CD4-positive, CD25-positive, alpha-beta regulatory T cell (primary cell): ENCODE results near the gene GPATCH3. TPM values are rescaled to one million over a fixed set of nuclear protein-coding genes. Genes with fewer than 3 reads are reported as not detected.
"Not testable (repeated sequence)": the region's sequence is repeated elsewhere in the genome, so short reads cannot be mapped to it uniquely, and the experiment has no call there.

Source experiments
- ATAC-seq, 2 donors: fragments of 150-1000 bp; cut with Tn5 transposase; one replicate each; pipeline ENCODE4 v1.10.0; 2021; ENCODE audit warnings: low read depth in 2 of 2, moderate number of reproducible peaks in 2 of 2, moderate library complexity in 1 of 2
- DNase-seq, 3 donors: peaks; one replicate each; pipeline versions ENCODE4 v3.0.0 to v3.0.0-alpha.2; 2012 to 2022; ENCODE audit warnings: mixed read lengths in 1 of 3
- H3K27ac ChIP-seq: one replicate; pipeline ENCODE4 v1.7.0; 2013; ENCODE audit warnings: mild to moderate bottlenecking, low read length; ENCODE audit not compliant: insufficient read depth, poor library complexity, severe bottlenecking
- H3K27me3 ChIP-seq: one replicate; pipeline ENCODE4 v1.7.0; 2013; ENCODE audit warnings: low read length; ENCODE audit not compliant: control insufficient read depth, insufficient read depth
- H3K36me3 ChIP-seq: one replicate; pipeline ENCODE4 v1.7.0; 2013; ENCODE audit warnings: mild to moderate bottlenecking, low read length, moderate library complexity; ENCODE audit not compliant: control insufficient read depth, insufficient read depth
- H3K4me1 ChIP-seq: 2 replicates; pipeline ENCODE4 v1.7.0; 2013; ENCODE audit warnings: mild to moderate bottlenecking, low read length; ENCODE audit not compliant: insufficient read depth, control insufficient read depth, poor library complexity, severe bottlenecking
- H3K4me3 ChIP-seq: one replicate; pipeline ENCODE4 v1.7.0; 2013; ENCODE audit warnings: low read depth, mild to moderate bottlenecking, low read length, moderate library complexity
- H3K9me3 ChIP-seq, 2 experiments: 1 replicate in 1 of 2; 2 replicates in 1 of 2; pipeline ENCODE4 v1.7.0; 2013; ENCODE audit warnings: low read length in 2 of 2, mild to moderate bottlenecking in 1 of 2, moderate library complexity in 1 of 2; ENCODE audit not compliant: control insufficient read depth in 2 of 2
- H3K27ac Mint-ChIP-seq, 3 donors: one replicate each; pipeline ENCODE4 v1.8.0; 2020 to 2022; ENCODE audit warnings: mild to moderate bottlenecking in 3 of 3, mixed read lengths in 3 of 3, moderate library complexity in 2 of 3
- H3K27me3 Mint-ChIP-seq: one replicate; pipeline ENCODE4 v1.8.0; 2022; ENCODE audit warnings: mild to moderate bottlenecking, mixed read lengths
- H3K36me3 Mint-ChIP-seq: one replicate; pipeline ENCODE4 v1.8.0; 2020; ENCODE audit warnings: mixed read lengths
- H3K4me1 Mint-ChIP-seq, 4 donors: one replicate each; pipeline ENCODE4 v1.8.0; 2020 to 2022; ENCODE audit warnings: mixed read lengths in 4 of 4, mild to moderate bottlenecking in 1 of 4
- H3K4me3 Mint-ChIP-seq, 4 donors: one replicate each; pipeline ENCODE4 v1.8.0; 2020 to 2022; ENCODE audit warnings: mild to moderate bottlenecking in 4 of 4, mixed read lengths in 4 of 4, moderate library complexity in 3 of 4
- H3K9me3 Mint-ChIP-seq, 7 donors: one replicate each; pipeline ENCODE4 v1.8.0; 2020 to 2022; ENCODE audit warnings: mixed read lengths in 7 of 7, mild to moderate bottlenecking in 3 of 7, moderate library complexity in 2 of 7
- polyA plus RNA-seq, 4 donors: library from polyadenylated mRNA; unstranded; fragments of 300-500 nt; fragmentation: Illumina TruSeq; gene quantifications; one replicate each; pipeline ENCODE4 v1.2.3, GENCODE V29; 2021
- total RNA-seq: library from RNA; stranded (reverse); gene quantifications from one replicate; pipeline ENCODE4 v1.2.3, GENCODE V29; 2022

GPATCH3 gene
- total RNA-seq, result 26.7 TPM
- 10 to 100 TPM; 14.0 to 19.0 (median 17.6) TPM for polyA plus RNA-seq

- Mint-ChIP-seq H3K36me3 (peaks cover 9% of the 10 kb centered on the region), H3K27me3 (no peaks in the 10 kb centered on the region), H3K27ac (peak within 1 kb of the TSS; percentile 94 to 100 (median 98)), H3K4me1 (peaks cover 12 to 52% (median 26%) of the 10 kb centered on the region in 4 donors), H3K4me3 (peak within 1 kb of the TSS; percentile 95 to 99 (median 98)), H3K9me3 (no peaks in the 10 kb centered on the region)
- Histone ChIP-seq H3K9me3 (no peaks in the 10 kb centered on the region), H3K4me3 (peak within 1 kb of the TSS; percentile 96), H3K36me3 (peaks cover 18% of the 10 kb centered on the region), H3K27ac (peak within 1 kb of the TSS; percentile 86), H3K4me1 (peaks cover 21% of the 10 kb centered on the region), H3K27me3 (no peaks in the 10 kb centered on the region)
- DNase-seq (peak; percentile 86 to 93 (median 87)), ATAC-seq (peak; percentile 86 to 90)
Observed at GRCh38 chr1:26900001-26900814, at the start of gene GPATCH3. Gene GPATCH3 (minus strand): TSS chr1:26900467. CDS start chr1:26900442, 25 bp downstream.

- Mint-ChIP-seq H3K27me3 (no peaks in the 10 kb centered on the region), H3K27ac (peak overlapping the region in 1 of 3 donors; percentile 74), H3K36me3 (peaks cover 24% of the 10 kb centered on the region), H3K4me1 (peaks cover 0 to 3% (median 1%) of the 10 kb centered on the region in 4 donors), H3K9me3 (peaks cover 0 to 2% (median 0%) of the 10 kb centered on the region in 7 donors), H3K4me3 (no peak overlapping the region)
- no peak for DNase-seq
- no peak for ATAC-seq
- Histone ChIP-seq H3K4me3 (no peak overlapping the region), H3K36me3 (peaks cover 18% of the 10 kb centered on the region), H3K27ac (no peak overlapping the region), H3K27me3 (no peaks in the 10 kb centered on the region), H3K9me3 (no peaks in the 10 kb centered on the region), H3K4me1 (no peaks in the 10 kb centered on the region)
Observed at GRCh38 chr1:26949926-26950319, 49.7 kb upstream of the GPATCH3 start.

- DNase-seq (no peak), ATAC-seq (no peak)
- H3K27ac ChIP-seq, result no peak overlapping the region
- no peaks in the 10 kb centered on the region for H3K9me3 ChIP-seq
- no peaks in the 10 kb centered on the region for H3K27me3 ChIP-seq
- no peak overlapping the region for H3K4me3 ChIP-seq
- peaks cover 22% of the 10 kb centered on the region for H3K36me3 ChIP-seq
- peaks cover 0 to 2% (median 0%) of the 10 kb centered on the region in 7 donors for H3K9me3 Mint-ChIP-seq
- H3K27ac Mint-ChIP-seq, result peak overlapping the region; percentile 12 to 74 (median 46)
- no peak overlapping the region for H3K4me3 Mint-ChIP-seq
- H3K27me3 Mint-ChIP-seq, result no peaks in the 10 kb centered on the region
- no peaks in the 10 kb centered on the region for H3K4me1 ChIP-seq
- peaks cover 26% of the 10 kb centered on the region for H3K36me3 Mint-ChIP-seq
- peaks cover 0 to 3% (median 1%) of the 10 kb centered on the region in 4 donors for H3K4me1 Mint-ChIP-seq
Observed at GRCh38 chr1:26949266-26949925, 49.1 kb upstream of the GPATCH3 start.

GRCh38 chr1:26948725-26949057 lies 48.4 kb upstream of the GPATCH3 start:
- H3K36me3 ChIP-seq, result peaks cover 26% of the 10 kb centered on the region
- not testable (repeated sequence) for H3K27me3 ChIP-seq, H3K27me3 Mint-ChIP-seq, H3K27ac Mint-ChIP-seq, H3K9me3 ChIP-seq, H3K4me1 ChIP-seq, H3K27ac ChIP-seq, DNase-seq, H3K4me3 ChIP-seq, H3K4me3 Mint-ChIP-seq, H3K9me3 Mint-ChIP-seq, H3K4me1 Mint-ChIP-seq, ATAC-seq
- peaks cover 27% of the 10 kb centered on the region for H3K36me3 Mint-ChIP-seq

- Mint-ChIP-seq H3K4me3 (no peak overlapping the region), H3K27ac (no peak overlapping the region), H3K9me3 (peaks cover 0 to 2% (median 0%) of the 10 kb centered on the region in 7 donors), H3K27me3 (no peaks in the 10 kb centered on the region), H3K36me3 (peaks cover 32% of the 10 kb centered on the region), H3K4me1 (peaks cover 0 to 4% (median 1%) of the 10 kb centered on the region in 4 donors)
- no peak overlapping the region for H3K4me3 ChIP-seq
- DNase-seq (no peak), ATAC-seq (no peak)
- H3K36me3 ChIP-seq, result peaks cover 49% of the 10 kb centered on the region
- no peaks in the 10 kb centered on the region for H3K9me3 ChIP-seq
- H3K27ac ChIP-seq, result no peak overlapping the region
- no peaks in the 10 kb centered on the region for H3K27me3 ChIP-seq
- H3K4me1 ChIP-seq, result no peaks in the 10 kb centered on the region
Observed at GRCh38 chr1:26946270-26946669, 46.0 kb upstream of the GPATCH3 start.

GRCh38 chr1:26945728-26946127 lies 45.5 kb upstream of the GPATCH3 start:
- peaks cover 30% of the 10 kb centered on the region for H3K36me3 Mint-ChIP-seq
- no peak overlapping the region for H3K4me3 Mint-ChIP-seq
- no peak overlapping the region for H3K4me3 ChIP-seq
- H3K27ac ChIP-seq, result no peak overlapping the region
- no peaks in the 10 kb centered on the region for H3K27me3 Mint-ChIP-seq
- DNase-seq (no peak), ATAC-seq (no peak)
- H3K4me1 Mint-ChIP-seq, result peaks cover 0 to 3% (median 1%) of the 10 kb centered on the region in 4 donors
- peak overlapping the region in 1 of 3 donors; percentile 32 for H3K27ac Mint-ChIP-seq
- H3K9me3 Mint-ChIP-seq, result peaks cover 0 to 2% (median 0%) of the 10 kb centered on the region in 7 donors
- H3K9me3 ChIP-seq, result no peaks in the 10 kb centered on the region
- H3K4me1 ChIP-seq, result no peaks in the 10 kb centered on the region
- H3K27me3 ChIP-seq, result no peaks in the 10 kb centered on the region
- peaks cover 51% of the 10 kb centered on the region for H3K36me3 ChIP-seq

- Histone ChIP-seq H3K4me1 (no peaks in the 10 kb centered on the region), H3K27me3 (no peaks in the 10 kb centered on the region), H3K4me3 (no peak overlapping the region), H3K36me3 (peaks cover 51% of the 10 kb centered on the region), H3K27ac (no peak overlapping the region), H3K9me3 (no peaks in the 10 kb centered on the region)
- Mint-ChIP-seq H3K27ac (peak overlapping the region in 1 of 3 donors; percentile 32), H3K27me3 (no peaks in the 10 kb centered on the region), H3K36me3 (peaks cover 28% of the 10 kb centered on the region), H3K4me3 (no peak overlapping the region), H3K4me1 (peaks cover 0 to 2% (median under 1%) of the 10 kb centered on the region in 4 donors), H3K9me3 (peaks cover 0 to 2% (median 0%) of the 10 kb centered on the region in 7 donors)
- ATAC-seq (no peak), DNase-seq (no peak)
Observed at GRCh38 chr1:26945138-26945537, 44.9 kb upstream of the GPATCH3 start.
